Measurements from ENCODE around the gene RER1.

DNA sequence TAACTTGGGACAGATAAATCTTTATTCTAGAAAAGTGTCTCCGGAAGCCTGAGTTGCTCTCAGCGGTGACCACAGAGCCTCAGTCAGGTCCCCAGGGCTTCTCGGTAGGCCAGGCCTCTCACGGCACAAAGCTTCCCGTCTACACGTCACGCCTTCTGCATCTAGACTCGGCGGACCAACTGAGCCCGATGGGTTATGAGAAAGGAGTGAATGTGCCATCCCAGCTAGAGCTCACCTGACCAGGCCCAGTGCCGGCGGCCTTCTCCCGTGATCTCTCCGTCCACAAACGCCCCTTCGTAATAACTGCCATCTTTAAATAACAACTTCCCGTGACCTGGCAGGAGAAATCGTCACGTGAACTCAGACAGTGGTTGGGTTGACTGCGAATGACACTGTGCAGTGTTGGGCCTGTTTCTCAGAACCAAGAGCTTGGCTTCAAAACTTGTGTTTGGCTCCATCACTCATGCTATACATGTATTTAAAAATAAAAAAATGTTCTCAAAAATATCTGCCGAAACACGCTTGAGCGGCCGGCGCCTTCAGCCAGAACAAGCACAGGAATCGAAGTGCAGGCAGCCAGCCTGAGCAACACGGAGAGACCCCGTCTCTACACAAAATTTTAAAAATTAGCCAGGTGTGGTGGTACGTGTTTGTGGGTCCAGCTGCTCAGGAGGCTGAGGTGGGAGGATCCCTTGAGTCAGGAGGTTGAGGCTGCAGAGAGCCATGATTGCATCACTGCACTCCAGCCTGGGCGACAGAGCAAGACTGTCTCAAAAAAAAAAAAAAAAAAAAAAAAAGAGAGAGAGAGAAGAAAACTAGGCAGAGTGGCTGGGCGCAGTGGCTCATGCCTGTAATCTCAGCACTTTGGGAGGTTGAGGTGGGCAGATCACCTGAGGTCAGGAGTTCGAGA lies 3.4 kb upstream of the RER1 start:
- TF ChIP-seq POLR2A (IDR thresholded peaks at IDR 0.05; ENCODE audit: low read length) (no peak), GATA1 (IDR thresholded peaks at IDR 0.05; ENCODE audit: low read depth, low read length) (no peak)

Data from erythroblast (primary cell).